GM21619 (cell line): ENCODE measurements around the gene SUOX.
"Not testable (repeated sequence)": the region's sequence is repeated elsewhere in the genome, so short reads cannot be mapped to it uniquely, and the experiment has no call there.

Source experiments
- ATAC-seq: cut with Tn5 transposase; IDR thresholded peaks from one replicate; pipeline ENCODE4 v1.9.1; 2021; ENCODE audit not compliant: unreplicated experiment

The SUOX gene

GRCh38 chr12:55996715-55997534 lies at the start of gene SUOX:
SUOX (plus strand) TSS chr12:55997276; CDS start chr12:56002222, 4,946 bp downstream.
- ATAC-seq, result peak; percentile 99

GRCh38 chr12:55955344-55955743 lies 41.7 kb upstream of the SUOX start:
- ATAC-seq, result no peak

- ATAC-seq, result no peak
Measured at GRCh38 chr12:55955800-55956508, 41.1 kb upstream of the SUOX start.

DNA sequence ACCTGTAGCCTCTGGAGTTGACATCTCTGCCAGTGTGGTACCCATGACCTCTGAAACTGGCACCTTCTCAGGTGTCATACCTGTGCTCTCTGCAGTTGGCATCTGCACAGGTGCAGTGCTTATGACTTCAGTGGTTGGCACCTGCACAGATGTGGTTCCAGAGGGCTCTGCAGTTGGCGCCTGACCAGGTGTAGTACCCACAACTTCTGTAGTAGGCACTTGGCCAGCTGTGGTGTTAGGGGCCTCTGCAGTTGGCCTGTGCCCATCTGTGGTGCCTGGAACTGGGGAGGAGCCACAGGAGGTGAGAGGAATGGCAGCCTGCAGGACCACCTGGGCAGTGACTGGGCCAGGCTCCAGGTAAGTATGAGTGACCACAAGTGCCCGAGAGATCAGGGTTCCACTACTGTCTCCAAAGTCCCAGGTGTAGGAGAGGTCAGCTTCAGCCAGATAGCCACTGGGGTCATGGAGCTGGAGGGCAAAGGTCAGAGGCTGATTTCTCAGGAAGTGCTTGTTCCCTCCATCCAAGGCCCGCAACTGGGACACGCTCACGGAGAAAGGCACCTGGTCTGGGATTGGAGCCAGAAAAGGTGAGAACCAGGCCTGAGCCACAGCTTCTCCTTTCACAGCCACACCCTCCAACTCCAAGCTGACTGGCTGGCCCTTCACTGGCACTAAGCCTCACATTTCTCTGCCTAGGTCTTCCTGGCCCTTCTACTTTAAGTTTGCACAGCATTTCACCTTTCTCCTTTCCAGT lies 39.8 kb upstream of the SUOX start:
- ATAC-seq, result no peak

DNA sequence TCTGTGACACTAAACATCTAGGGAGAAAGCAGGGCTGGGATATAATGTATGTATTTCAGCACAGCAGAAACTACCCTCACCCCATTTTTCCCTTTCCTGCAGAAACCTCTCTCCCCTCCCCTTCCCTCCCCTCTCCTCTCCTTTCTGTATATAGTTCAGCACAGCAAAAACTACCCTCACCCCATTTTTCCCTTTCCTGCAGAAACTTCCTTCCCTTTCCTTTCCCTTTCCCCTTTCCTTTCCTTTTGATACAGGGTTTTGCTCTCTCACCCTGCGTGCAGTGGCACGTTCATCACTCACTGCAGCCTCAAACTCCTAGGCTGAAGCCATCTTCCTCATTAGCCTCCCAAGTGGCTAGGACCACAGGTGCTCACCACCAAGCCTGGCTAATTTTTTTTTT lies 33.3 kb upstream of the SUOX start:
- ATAC-seq, result no peak

- ATAC-seq, result no peak
Measured at GRCh38 chr12:55965240-55965639, 31.8 kb upstream of the SUOX start.

GRCh38 chr12:55965941-55966407 lies 31.1 kb upstream of the SUOX start, which contains the start of gene PMEL:
PMEL (minus strand) TSS chr12:55966042; CDS start chr12:55966011, 31 bp downstream.
- peak; percentile 2 for ATAC-seq

GRCh38 chr12:55966408-55967281 lies 30.4 kb upstream of the SUOX start, which contains the start of gene CDK2:
CDK2 (plus strand) TSS chr12:55966830; CDS start chr12:55967009, 179 bp downstream.
- ATAC-seq, result peak; percentile 94

DNA sequence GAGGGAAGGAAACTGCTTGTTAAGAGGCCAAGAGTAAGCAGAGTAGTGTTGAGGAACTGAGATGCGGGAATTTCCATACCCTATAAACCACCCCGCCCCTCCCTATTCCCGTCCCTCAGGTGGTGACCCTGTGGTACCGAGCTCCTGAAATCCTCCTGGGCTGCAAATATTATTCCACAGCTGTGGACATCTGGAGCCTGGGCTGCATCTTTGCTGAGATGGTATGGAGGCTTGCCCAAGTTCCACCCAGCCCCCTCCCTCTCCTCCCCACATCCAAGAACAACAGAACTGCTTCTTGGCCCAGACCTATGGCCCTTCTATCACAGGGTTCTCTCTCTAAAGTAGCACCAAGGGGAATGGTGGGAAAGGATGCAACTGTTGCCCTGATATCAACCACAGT lies 27.7 kb upstream of the SUOX start:
- no peak for ATAC-seq

DNA sequence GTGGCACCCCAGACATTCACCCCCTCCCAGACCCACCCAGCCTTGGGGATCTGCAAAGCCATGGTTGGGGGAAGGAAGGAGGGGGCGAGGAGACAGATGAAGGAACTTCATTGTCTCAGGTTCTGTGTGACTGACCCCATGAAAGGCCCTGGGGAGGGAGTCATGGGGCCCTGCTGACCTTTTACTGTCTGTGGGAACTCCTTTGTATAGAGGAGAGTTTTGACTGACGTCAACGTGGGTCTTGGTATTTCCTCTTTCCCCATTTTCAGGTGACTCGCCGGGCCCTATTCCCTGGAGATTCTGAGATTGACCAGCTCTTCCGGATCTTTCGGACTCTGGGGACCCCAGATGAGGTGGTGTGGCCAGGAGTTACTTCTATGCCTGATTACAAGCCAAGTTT lies 26.3 kb upstream of the SUOX start:
- ATAC-seq, result no peak

- ATAC-seq, result no peak
Measured at GRCh38 chr12:55972042-55972441, 25.0 kb upstream of the SUOX start.

- no peak for ATAC-seq
Measured at GRCh38 chr12:55972456-55972855, 24.6 kb upstream of the SUOX start.

DNA sequence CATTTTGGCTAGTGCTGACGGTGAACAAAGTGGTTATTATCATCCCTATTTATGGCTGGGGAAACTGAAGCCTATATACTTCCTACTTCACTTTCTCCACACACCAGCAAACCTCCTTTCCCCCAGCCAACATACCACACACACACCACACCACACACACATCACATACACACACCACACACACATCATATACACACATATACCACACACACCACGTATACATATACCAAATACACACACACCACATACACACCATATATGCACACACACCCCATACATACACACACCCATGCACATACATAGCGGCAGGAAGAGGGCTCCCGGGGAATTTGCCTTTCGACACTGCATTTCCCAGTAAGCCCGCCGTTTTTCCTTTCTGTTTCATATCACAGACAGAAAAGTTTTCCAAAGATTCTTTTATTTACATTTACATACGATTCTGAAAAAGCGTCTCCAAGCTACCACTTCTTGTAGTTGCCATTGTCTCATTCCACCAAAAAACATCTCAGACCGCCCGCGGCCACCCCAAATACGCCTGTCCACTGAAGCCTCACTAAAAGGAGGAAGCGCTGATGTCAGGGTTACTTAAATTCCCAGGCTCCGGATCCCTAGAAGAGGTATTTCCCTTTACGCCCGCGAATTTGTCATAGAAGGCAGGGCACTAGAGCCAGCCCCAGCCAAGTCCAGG lies 24.0 kb upstream of the SUOX start:
- ATAC-seq, result no peak

DNA sequence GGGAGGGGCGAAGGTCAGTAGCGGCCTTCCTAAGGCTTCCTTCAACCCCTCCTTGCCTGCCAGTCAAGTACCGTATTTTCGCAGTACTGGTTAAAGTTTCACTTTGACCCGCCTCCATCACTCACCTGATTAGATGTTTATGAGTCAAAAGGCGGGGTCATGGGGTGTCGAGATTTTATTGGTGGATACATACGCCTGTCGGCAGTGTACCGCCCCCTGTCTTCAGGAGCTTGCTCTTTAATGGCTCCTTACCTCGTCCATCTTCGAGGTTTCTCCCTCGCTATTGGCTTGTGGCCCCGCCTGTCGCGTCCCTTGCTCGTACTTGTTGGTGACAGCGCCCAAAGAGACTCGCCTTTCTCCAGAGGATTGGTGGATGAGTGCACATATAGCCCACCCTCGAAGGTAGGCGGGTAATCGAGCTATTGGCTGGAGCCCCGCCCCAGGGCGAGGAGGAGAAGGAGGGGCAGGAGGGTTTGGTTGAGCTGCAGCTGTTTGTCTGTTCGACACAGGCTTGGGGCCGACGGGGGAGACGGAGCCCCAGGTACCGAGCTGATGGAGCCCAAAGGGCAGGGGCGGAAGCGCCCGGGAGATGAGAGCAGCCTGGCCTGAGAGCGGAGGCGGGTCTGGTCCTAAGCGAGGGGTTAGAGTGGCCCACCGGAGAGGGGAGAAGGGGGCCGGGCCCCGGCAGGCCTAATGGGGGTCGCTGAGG lies 23.3 kb upstream of the SUOX start, which contains the start of gene RAB5B:
RAB5B (plus strand) TSS at position 480 of the 709 bp plus-strand sequence. CDS start 12,883 bp downstream, outside the sequence.
- ATAC-seq, result peak; percentile 92

DNA sequence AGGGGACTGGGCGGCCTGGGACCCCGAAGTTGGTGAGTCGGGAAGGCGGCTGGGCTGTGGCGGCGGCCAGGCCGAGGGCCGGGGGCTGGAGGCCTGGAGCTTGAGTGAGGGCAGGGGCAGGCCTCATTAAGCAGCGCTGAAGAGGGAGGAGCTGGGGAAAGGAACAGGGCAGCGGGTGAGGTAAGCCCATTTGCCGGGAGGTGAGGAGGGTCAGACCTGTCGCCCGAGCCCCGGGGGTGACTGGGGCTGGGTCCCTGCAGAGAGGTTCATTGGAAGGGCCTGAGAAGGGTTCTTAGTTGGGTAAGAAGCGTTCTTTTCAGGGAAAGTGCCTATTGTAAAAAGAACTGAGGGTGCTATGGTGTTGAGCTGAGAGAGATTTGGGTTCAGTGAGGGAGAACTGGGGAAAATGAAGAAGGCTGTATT lies 22.8 kb upstream of the SUOX start:
- peak; percentile 8 for ATAC-seq

DNA sequence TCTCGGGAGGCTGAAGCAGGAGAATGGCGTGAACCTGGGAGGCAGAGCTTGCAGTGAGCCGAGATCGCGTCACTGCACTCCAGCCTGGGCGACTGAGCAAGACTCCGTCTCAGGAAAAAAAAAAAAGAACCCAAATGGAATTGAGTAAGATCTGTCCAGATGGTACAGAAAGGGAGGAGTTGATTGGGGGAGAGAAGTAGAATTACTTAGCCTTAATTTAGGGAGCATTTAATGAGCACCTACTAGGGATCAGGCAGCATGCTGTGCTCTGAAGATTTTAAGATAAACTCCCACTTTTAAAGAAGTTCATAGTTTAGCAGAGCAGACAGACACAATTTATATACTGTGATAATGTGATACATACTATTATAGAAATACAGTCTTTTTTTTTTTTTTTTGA lies 18.7 kb upstream of the SUOX start:
- ATAC-seq, result no peak

DNA sequence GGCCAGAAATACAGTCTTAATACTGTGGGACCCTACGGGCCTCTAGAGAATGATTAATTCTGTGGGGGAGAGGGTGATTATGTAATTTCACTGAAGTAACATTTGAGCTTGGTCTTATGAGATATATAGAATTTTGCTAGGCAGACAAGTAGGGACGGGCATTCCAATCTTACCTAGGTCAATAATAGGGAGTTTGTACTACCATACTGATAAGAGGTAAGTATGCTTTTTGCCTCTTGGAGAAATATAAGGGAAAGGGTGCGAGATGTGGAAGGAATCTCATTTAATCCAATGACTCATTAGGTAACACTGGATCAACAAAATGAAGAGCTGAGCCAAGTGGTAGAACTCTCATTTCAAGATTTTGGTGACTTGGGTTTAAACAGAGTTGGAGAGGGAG lies 18.0 kb upstream of the SUOX start:
- no peak for ATAC-seq

DNA sequence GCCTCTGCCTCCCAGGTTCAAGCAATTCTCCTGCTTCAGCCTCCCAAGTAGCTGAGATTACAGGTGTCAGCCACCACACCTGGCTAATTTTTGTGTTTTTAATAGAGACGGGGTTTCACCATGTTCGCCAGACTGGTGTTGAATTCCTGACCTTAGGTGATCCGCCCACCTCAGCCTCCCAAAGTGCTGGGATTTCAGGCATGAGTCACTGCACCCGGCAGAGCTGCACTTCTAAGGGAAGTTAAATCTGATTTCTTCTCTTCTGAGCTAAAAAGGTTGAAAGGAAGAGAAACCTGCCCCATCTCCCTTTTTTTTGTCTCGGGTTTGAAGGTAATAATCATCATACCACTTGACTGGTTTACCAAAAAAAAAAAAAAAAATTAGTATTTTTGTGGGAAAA lies 15.2 kb upstream of the SUOX start:
- ATAC-seq, result not testable (repeated sequence)
